Measurements from ENCODE around the gene FAM163B.

FAM163B gene

DNA sequence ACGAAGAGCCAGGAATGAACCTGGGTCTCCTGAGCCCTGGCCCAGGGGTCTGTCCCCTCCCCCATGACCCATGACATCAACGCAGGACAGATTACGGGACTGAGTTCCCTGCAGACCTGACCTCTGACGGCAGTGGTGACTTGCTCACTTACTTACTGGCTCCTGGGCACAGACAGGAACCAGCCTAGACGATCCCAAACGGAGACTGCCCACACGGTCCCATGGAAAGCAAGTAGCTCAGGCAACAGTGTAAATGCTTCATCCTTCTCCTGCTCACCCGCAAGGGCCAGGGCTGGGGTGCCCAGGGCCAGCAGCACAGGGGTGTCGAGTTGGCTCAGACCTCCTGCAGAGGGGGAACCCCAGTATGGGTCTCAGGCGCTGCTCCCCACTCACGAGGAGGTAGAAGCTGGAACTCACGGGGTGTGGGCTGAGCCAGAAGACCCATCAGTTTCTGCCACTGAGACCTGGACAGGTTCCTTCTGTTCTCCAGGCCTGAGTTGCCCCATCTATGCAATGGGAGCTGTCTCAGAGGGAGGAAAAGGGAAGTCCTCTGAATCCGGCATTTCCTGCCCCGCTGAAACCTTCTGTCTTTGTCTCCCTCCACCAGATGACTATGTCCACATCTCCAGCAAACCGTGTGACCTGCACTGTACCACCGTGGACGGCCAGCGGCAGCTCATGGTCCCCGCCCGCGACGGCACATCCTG lies 69.0 kb downstream of the FAM163B start:
- no peak for DNase-seq

DNA sequence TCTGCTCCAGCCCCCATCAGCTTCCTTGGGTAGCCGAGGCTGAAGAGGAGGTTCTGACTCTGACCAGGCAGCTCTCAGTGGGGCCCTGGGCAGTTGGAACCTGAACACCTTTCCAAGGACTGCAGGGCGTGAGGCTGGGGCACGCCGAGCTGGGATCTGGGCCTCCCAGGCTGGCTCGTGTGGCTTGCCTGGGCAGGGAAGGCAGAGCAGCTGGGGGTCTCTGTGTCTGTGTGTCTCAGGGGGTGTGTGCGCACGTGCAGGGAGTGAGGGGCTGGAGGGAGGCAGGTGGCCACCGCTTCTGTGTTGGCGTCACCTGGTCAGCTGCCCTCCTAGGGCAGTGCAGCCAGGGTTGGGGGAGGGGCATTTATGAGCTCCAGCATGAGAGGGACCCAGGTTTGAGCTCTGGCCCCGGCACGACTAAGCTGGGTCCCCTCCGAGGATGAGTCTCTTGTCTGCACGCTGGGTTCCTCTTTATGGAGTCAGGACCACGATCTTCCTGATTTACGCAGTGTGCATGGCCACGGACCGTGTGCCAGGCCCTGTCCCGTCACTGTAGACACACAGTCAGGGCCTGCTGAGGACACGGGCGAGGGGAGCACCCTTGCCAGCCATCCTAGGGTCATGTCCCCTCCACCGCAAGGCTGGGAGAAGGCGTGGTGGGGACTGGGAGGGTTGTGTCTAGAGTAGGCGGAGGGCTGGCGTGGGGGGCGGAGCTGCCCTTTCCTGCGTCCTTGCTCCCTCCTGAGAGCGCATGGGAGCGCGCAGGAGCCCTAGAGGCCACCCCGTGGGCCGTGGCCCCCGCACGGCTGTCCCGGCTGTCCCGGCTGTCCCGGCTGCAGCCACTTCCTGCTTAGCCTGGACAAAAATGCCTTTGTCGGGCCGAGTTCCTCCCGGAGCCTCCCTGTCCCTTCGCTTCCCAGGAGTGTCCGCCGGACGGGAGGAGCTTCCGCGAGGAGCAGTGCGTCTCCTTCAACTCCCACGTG lies 70.0 kb downstream of the FAM163B start:
- DNase-seq: no peak

DNA sequence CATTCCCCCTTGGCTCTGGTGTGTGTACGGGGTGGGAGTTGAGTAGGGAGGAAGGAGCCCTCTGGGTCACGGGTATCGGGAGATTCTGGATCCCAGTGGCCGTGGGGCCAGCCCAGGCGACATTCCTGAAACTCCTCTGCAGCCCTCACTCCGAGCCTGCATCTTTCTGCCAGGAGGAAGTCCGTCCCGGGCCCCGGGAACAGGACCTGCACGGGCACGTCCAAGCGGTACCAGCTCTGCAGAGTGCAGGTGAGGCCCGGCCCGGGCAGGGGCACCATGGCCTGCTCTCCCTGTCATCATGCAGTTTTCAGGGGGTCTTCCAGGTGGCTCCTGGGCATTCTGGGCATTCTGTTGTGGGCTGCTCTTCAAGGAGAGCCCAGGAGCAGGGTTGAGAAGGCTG lies 71.0 kb downstream of the FAM163B start:
- no peak for DNase-seq

DNA sequence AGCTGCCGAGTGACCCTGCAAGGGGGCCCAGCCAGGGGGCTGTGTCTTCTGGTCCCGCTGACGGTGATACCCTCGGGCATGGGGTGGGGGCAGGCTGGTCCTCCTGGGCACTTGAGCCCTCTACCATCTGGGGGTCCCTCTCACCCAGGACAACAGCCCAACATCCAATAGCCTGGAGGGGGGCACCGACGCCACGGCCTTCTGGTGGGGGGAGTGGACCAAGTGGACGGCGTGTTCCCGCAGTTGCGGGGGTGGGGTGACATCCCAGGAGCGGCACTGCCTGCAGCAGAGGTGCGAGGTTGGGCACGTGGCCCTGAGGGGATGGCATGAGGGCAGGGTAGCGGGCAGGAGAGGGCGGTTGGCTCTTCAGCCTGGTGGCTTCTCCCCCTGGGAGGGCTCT lies 71.9 kb downstream of the FAM163B start:
- no peak for DNase-seq

DNA sequence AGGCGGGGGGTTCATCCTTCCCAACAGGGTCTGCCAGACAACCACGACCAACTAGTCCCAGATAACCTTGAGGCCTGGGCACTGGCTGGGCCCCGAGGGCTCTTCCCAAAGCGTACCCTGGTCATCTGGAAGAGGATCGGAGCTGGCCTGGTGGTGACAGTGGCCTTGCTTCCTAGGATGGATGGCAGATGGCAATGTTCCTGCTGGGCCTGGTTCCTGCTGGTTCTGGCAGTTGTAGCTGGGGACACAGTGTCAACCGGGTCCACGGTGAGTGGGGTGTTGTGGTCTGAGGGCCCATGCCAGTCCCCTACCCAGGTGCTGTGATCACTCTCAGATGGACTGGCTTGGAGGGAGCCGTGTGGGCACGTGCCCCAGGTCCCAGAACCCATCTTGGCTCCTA lies 72.7 kb downstream of the FAM163B start:
- DNase-seq: no peak

DNA sequence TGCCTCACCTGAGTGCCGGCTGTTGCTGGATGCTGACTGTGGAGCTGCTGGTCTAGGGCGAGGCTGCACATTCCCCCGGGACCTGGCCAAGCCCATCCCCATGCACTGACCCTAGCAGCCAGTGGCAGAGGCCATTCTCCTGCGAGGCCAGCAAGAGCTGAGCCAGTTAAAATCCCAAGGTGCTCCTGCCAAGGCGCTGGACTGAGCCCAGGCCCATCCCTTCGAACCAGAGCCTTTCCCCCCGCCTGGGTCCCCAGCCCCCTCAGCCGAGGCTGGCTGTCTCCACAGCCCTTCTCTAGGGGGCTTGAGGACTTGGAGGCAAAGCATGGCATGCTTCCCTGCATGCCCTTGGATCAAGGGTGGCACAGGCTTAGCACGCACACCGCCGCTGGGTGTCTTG lies 73.1 kb downstream of the FAM163B start:
- DNase-seq: no peak

DNA sequence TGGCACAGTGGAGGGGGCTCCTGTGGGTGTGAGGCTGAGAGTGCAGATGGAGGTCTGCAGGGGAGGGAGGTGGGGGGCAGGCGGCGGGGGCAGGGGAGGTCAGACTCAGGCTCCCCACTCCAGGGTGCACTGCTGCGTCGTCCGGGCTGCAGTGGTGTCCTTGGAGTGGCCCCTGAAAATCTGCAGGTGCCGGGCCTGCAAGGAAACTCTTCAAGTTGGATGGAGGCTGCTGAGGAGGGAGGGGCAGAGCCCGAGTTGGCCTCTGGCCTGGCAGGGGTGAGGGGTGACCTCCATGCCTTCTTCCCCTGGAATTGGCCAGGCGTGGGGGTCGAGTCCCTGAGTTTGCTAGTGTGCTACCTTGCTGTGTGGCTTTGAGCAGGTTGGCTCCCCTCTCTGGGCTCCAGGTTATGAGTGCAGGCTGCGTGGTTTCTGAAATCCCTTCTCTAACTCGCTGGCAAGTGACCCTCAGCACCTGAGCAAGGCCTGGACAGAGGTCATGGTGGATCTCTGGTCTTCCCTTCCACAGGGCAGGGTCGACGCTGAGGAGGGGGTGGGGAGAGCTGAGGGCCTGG lies 73.8 kb downstream of the FAM163B start:
- DNase-seq: no peak

DNA sequence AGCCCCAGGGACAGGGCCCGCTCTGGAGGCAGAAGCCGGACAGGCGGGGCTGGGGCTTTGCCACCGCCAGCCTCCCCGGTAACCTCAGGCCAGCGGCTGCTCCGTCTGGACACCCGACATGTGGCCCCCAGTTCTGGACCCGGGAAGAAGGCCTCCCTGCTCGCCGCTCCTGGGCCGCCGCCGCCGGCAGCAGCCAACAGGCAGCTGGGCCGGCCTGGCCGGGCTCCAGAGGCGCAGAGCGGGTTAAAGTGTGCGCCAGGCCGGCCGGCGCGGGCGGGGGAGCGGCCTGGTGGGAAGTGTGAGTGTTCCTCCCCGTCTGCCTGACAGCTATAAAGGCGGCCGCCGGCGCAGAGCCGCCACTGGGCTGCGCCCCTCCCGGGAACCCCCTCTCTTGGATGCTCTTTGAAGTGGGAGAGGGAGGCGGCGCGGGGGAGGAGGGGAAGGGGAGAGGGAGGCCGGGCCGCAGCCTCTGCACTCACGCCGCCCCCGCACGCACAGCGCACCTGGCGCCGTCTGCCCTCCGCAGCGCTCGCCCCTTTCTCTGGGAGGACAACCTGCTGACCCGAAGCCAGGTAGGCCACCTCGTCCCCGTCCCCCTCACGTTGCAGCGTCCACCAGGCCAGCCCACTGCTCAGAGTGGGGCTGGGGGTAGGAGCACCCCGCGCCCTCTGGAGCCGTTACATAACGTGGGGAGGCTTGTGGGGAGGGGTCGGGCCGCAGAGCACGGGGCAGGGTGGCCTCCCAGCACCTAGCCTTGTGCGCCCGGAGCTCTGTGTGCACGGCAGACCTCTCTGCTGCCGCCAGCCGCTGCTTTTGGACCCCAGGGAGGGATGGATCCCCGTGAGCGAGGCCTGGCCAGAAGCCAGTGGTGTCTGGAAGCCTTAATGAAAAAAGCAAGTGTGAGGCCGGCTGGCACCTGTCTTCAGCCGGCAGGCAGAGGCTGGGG lies 74.6 kb downstream of the FAM163B start, which contains the start of gene ADAMTSL2:
TSS of gene ADAMTSL2 (plus strand) at position 359 of the 946 bp plus-strand sequence. CDS start 2,009 bp downstream, outside the sequence.
- DNase-seq: peak in 2 of 4 experiments; percentile 31 to 34

DNA sequence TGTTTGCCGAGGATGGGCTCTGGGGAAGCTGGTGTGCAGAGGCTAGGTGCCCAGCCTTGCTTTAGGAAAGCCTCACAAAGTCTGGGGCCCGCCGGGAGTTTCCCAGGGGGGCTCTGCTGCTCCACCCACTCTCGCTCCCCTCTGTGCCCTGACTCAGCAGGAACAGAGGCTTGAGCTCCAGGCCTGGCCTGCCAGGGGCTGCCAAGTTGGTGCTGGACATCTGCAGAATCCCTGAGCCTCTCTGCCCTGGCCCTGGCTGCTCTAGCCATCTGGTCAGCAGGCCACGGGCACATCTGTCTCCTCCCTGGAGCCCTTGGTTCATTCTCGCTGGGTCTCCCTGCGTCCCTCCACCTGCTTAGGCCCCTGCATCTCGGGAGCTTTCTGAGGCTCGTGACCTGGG lies 75.3 kb downstream of the FAM163B start:
- DNase-seq: no peak

DNA sequence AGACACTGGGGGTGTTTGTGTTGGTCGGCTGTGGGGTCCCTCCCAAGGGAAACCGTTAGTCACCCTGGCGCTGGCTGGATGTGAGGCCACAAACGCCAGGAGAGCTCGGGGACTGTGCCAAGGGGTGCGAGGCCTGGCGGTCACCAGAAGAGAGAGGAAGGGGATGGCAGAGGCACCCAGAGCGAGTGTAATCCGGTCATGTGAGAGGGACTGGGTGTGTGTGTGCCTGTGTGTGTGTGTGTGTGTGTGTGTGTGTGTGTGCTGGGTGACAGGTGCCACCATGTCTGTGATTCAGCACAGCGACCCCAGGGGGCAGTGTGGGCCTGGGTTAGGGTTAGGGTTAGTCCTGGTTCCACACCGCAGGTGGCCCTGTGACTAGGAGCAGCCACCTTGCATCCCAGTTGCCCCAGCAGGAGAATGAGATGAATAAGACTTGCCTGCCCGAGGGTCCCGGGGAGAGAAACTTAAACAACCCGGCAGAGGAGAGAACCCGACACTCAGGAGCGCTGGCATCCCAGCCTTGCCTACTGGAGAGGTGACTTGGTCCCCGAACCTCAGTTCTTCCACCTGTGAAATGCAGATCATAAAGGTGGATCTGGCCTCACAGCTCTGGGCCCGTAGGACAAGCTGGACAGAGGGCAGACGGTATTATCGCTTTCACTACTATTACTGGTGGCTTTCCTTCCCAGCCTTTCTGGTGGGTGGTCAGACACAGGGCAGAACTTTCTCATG lies 76.1 kb downstream of the FAM163B start:
- DNase-seq: peak in 3 of 4 experiments; percentile 44 to 70 (median 54)

DNA sequence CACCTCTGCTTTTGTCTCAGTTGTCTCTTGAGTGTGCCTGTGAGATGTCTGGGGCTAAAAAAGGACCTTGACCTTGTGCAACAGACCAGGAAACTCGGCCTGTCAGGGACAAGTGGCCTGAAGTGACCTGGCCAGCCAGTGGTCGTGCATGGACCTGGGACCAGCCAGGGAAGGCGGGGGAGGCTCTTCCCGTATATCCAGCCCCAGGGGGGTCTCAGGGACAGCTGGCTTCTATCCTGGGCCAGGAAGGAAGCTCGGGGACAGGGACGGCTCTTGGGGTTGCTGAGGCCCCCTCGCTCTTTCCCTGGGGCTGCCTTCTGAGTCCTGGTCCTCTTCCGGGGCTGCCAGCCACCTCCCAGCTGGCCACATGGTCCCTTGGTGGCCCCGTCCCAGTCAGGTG lies 77.9 kb downstream of the FAM163B start:
- DNase-seq: no peak

DNA sequence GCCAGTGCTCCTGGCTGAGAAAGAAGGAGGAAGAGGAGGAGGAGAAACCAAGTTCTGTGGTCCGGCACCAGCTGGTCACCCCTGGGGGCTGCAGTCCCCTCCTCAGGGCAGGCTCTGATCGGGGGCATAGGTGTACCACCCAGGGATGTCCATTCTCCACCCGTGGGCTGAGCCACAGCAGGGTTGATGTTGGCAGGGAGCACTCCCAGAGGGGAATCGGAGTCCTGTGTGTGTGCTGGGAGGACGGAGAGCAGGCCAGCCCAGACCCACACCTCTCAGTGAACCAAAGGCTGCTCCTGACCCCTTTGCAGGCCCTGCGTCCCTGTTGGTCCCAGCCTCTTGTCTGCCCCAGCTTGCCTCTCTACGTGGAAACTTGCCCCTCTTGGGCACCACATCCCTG lies 79.3 kb downstream of the FAM163B start:
- no peak for DNase-seq

DNA sequence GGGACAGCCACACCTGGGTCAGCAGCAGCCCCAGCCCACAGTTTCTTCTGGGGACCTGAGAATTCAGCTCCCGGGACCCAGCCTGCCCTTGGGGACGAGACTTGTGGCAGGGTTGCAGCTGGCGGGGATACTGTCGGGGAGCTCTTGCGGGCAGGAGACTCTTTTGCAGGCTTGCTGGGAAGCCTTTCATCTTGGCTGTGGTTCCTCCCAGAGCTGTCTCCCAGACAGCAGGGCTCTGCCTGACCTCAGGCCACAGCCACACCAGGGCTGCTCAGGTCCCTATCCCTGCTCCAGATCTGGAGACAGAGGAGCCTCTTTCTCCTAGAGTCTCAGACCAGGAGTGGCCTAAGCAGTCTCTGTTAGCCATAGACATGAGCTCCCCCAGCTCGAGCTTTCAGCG lies 79.7 kb downstream of the FAM163B start:
- DNase-seq: no peak

DNA sequence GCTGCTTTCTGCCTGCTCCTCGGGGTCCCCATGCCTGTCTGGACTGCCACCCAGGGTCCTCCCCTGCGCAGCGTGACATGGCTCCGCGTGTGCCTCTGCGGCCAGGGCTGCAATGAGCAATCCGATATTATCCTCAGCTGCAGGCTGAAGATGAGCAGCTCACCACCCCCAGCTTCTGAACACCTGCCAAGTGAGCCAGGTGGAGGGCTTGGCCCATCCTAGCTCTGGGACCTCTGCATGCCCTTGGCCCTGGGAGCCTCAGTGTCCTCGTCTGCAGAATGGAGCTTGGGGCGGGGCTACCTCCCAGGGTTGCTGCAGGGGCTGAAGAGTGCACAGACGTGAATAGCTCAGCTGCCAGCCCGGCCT lies 80.3 kb downstream of the FAM163B start:
- DNase-seq: no peak

DNA sequence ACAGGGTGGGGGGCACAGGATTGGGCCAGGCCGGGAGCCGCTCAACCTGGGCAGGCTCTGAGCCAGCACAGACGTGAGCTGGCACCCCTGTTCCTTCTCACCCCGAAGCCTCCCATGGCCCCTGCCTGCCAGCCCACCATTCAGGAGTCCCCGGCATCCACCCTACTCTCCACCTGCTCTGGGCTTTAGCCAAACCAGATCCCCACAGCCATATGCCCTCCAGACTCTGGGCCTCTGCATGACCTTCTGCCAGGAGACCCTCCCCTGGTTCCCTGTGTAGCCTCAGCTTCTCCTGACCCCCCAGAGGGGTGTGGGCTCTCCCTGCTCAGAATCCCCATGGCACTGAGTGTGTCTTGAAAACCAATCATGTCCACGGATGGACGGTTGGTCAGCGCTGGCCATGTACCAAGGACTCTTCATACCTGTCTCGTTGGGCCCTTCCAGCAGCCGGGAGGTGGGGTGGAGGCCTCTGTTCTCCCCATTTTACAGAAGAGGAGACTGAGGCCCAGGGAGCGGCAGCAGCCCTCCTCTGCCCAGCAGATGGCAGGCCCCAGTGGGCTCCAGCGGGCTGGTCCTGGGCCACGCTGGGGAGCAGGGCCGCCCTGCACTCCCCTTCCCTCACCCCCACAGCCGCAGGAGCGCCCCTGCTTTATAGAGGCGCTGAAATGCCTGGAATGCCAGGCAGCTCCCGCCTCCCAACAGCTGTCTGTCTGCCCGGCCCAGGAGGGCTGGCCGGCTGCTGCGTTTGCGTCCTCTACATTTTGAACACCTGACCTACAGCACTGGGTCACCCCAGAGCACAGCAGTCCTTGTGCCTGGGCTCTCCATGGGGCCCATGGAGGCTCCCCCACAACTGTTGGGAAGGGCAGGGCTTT lies 81.0 kb downstream of the FAM163B start:
- DNase-seq: no peak

DNA sequence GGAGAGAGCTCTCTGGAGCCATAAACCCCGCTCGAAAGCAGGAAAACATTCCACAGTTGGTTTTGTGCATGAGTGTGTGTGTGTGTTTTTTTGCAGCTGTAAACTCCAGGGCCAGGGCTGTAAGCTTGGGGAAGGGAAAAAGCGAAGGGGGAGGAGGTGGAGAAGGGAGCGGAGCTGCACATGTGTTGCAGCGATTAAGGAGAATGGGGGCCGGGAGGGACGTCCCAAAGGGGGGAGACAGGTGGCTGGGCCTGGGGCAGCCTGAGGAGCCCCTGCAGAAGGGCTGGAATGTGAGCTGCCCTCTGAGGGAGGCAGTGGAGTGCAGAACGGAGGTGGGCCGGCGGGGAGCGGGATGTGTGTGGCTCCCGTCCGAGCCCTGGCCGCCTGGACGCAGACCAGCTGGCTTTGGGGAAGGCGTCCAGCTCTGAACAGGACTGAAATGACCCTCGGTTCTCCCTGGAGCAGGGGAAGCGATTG lies 81.7 kb downstream of the FAM163B start:
- DNase-seq: no peak
